Fibroblast of villous mesenchyme (primary cell): Measurements from ENCODE around the gene UBE2G2. TPM values are rescaled to one million over a fixed set of nuclear protein-coding genes. Genes with fewer than 3 reads are reported as not detected.

Experiments used
- DNase-seq: peaks from one replicate; pipeline ENCODE4 v3.0.0-alpha.2; 2010; ENCODE audit warnings: low read depth
- H3K4me3 ChIP-seq: 2 replicates; pipeline ENCODE4 v1.5.1; 2011; ENCODE audit warnings: low read depth, mild to moderate bottlenecking, low read length
- total RNA-seq: library from RNA; depleted of rRNA; stranded (reverse); fragments of >200 nt; gene quantifications from 2 replicates; pipeline ENCODE4 v1.2.3, GENCODE V29; 2012
- TF ChIP-seq, protein P1 (sequence below): IDR thresholded peaks from 2 replicates; pipeline ENCODE4 v1.5.1; 2012; ENCODE audit warnings: low read depth, mild to moderate bottlenecking, low read length; ENCODE audit not compliant: insufficient read depth

Gene UBE2G2
- total RNA-seq, 1 donor: 88.5 TPM

DNA sequence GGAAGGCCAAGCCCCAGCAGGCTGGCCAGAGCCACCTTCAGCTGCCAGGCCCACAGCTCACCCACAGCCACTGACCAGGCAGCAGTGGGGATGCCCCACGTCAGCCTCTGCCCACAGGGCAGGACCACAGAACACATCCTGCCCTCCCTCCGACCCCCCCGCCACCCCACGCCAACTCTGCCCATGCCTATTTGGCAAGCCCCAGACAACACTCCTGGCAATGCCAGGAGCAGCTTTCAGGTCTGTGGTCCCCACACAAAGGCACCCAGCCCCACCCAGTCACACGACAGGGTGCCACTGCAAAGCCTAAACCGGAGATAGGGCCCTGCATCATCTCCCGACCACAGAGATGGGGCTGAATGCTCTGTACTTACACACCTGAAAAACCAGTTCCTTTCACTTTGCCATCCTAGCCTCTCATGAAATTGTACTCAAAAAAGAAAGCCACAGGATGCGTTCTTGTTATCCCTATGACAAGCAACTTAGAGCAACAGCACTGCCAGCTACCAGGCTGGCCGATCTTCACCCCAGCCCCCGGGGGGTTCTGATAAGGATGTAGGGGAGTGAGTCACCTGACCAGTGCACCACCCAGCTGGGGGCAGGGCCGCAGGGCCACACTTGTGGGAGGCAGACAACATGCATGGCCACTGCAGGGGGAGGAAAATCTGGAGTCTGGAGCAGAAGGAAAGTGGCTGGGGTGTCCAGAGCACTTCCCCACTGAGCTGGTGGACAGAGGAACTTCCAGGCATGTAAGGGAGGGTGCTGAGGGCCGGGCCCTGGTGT, 36.2 kb downstream of the UBE2G2 start:
- no peak overlapping the region for H3K4me3 ChIP-seq
- DNase-seq: no peak
- TF ChIP-seq, protein P1, sequence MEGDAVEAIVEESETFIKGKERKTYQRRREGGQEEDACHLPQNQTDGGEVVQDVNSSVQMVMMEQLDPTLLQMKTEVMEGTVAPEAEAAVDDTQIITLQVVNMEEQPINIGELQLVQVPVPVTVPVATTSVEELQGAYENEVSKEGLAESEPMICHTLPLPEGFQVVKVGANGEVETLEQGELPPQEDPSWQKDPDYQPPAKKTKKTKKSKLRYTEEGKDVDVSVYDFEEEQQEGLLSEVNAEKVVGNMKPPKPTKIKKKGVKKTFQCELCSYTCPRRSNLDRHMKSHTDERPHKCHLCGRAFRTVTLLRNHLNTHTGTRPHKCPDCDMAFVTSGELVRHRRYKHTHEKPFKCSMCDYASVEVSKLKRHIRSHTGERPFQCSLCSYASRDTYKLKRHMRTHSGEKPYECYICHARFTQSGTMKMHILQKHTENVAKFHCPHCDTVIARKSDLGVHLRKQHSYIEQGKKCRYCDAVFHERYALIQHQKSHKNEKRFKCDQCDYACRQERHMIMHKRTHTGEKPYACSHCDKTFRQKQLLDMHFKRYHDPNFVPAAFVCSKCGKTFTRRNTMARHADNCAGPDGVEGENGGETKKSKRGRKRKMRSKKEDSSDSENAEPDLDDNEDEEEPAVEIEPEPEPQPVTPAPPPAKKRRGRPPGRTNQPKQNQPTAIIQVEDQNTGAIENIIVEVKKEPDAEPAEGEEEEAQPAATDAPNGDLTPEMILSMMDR: no peak

DNA sequence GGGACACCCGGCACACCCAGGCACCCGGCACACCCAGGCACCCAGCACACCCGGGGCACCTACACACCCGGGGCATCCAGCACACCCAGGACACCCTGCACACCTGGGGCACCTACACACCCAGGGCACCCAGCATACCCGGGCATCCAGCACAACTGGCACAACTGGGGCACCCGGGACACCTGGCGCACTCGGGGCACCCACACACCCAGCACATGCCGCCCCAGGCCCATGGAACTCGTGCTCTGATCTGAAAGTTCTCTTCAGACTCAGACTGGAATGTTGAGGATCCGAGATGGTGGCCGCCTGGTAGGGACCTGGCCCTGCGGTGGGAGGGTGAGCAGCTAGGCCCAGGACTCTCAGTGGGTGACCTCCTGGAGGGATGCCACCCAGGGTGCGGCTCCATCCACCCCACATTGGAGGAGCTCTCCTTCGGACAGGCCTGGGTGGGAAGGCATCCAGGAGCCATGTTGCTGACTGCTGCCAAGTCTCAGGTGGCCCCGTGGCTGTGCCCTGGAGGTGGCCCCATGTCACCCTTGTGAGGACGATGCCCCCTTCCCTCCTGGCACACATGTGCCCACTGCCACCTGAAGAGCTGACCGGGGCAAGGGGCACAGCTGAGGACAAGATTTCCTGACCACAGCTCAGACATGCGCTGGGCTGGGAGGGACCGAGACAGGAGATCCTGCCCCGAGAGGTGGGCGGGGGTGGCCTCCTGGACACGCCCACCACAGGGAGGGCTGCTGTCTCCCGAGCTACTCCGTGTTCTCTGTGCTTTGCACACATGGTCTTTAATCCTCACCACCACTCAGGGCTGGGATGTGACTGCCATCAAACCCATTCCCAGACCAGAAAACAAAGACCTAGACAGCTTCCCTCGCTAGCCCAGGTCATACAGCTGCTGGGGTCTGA, 37.0 kb downstream of the UBE2G2 start:
- TF ChIP-seq, protein P1: no peak
- no peak for DNase-seq
- no peak overlapping the region for H3K4me3 ChIP-seq

DNA sequence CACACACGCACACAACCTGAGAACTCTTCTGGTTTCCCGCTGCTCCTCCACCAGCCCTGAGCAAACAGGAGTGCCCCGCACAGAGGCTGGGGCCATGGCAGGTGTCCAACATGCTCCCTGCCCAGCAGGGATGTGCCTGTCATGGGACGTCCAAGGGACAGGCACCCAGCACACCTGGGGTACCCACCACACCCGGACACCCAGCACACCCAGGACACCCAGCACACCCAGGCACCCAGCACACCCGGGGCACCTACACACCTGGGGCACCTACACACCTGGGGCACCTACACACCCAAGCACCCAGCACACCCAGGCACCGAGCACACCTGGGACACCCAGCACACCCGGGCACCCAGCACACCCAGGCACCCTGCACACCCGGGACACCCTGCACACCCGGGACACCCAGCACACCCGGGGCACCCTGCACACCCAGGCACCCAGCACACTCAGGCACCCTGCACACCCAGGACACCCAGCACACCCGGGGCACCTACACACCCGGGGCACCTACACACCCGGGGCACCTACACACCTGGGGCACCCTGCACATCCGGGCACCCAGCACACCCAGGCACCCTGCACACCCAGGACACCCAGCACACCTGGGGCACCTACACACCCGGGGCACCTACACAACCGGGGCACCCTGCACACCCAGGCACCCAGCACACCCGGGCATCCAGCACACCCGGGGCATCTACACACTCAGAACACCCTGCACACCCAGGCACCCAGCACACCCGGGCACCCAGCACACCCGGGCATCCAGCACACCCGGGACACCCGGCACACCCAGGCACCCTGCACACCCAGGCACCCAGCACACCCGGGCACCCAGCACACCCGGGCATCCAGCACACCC, 37.9 kb downstream of the UBE2G2 start:
- TF ChIP-seq, protein P1: no peak
- DNase-seq: no peak
- no peak overlapping the region for H3K4me3 ChIP-seq

DNA sequence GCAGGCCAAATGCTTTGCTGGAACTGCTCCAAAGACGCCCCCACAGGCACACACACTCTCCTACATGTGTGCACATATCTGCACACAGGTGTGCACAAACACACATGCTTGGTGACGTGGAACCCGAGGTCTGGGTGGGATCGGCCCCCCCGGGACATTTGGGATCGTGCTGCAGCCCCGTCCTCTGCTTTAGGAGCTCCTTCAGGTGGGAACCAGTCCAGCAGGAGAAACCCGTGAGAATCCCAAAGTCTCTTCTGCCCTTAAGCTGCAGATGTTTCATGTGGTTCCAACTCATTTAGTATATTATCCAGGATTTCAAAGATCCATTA, 38.6 kb downstream of the UBE2G2 start:
- H3K4me3 ChIP-seq: no peak overlapping the region
- DNase-seq: no peak
- TF ChIP-seq, protein P1: no peak

- TF ChIP-seq, protein P1: no peak
- no peak for DNase-seq
- H3K4me3 ChIP-seq: no peak overlapping the region
These were observed 39.2 kb downstream of the UBE2G2 start for GRCh38 chr21:44762221-44763049.
